CD4-positive, alpha-beta T cell treated with Interleukin-12 subunit alpha and Interleukin-12 subunit beta, for 1 hour (primary cell): ENCODE data around the gene NUP62.
A peak's percentile ranks its signal among the peaks of the same experiment; 100 is the strongest.
"Not testable (repeated sequence)": the region's sequence is repeated elsewhere in the genome, so short reads cannot be mapped to it uniquely, and the experiment has no call there.

Experiments
- DNase-seq: peaks from one replicate; pipeline ENCODE4 v3.0.0-alpha.2; 2020

The NUP62 gene, protein sequence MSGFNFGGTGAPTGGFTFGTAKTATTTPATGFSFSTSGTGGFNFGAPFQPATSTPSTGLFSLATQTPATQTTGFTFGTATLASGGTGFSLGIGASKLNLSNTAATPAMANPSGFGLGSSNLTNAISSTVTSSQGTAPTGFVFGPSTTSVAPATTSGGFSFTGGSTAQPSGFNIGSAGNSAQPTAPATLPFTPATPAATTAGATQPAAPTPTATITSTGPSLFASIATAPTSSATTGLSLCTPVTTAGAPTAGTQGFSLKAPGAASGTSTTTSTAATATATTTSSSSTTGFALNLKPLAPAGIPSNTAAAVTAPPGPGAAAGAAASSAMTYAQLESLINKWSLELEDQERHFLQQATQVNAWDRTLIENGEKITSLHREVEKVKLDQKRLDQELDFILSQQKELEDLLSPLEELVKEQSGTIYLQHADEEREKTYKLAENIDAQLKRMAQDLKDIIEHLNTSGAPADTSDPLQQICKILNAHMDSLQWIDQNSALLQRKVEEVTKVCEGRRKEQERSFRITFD

DNA sequence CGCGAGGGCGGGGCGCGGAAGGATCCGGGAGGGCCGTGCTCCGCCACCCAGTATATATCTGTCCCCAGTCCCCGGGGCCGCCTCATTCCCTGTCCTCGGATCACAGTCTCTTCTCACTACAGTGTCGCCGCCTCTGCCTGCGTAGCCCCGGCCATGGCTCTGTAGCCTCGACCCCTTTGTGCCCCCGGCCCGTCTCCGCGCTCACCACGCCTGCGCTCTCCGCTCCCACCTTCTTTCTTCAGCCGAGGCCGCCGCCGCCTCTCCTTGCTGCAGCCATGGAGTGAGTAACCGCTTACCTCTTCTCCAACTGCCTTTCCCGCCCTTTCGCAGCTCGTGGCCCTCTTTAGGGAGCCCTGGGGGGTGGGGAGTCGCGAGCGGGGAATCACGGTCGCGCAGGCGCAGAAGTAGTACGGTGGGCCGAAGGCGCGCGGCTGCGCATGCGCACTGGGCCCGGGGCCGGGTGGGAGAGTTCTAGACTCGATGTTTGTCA, at the start of gene NUP62, which contains the start of gene ATF5:
Gene NUP62 (minus strand): TSS at position 384 of the 490 bp plus-strand sequence. CDS start 19,697 bp downstream, outside the sequence.
Gene ATF5 (plus strand): TSS at position 85 of the 490 bp plus-strand sequence. CDS start 1,646 bp downstream, outside the sequence.
- peak; percentile 91 for DNase-seq

DNA sequence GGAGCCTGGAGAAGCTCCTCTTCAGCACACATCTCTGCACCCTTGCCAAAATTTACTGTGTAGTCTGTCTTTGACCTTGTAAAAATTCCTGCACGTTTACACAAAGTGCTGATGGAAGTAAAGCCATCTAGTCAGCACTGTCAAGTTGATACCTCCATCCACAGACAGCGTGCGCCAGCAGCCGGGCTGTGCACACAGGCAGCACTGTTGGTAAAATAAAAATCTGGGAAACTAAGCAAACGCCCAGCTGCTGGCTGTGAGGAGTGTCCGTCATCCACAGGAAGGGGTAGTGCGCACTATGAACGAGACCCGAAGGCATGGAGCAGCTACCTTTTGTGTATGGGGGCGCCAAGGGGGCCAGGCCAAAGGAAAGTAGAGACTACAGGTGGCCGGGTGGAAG, 49.0 kb upstream of the NUP62 start:
- no peak for DNase-seq

GRCh38 chr19:49977881-49978280, 48.6 kb upstream of the NUP62 start:
- no peak for DNase-seq

DNA sequence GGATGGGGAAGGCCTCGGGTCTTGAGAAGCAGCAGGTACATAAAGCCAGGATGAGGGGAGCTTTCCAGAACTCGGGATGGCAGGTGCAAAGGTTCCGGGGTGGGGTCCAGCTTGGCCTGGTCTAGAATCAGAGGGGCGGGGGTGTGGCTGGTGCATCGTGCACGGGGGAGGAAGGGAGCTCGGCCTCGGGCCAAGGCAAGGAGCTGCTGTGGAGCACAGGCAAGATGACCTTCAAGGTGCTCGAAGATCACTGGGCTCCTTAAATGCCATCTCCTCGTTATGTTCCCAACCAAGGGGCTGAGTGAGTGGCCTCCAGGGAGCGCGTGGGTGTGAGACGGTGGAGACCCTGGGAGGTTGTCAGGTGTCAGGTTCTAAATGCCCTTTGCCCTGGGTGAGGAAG, 47.8 kb upstream of the NUP62 start:
- no peak for DNase-seq

GRCh38 chr19:49976496-49976895, 47.2 kb upstream of the NUP62 start:
- DNase-seq: no peak

DNA sequence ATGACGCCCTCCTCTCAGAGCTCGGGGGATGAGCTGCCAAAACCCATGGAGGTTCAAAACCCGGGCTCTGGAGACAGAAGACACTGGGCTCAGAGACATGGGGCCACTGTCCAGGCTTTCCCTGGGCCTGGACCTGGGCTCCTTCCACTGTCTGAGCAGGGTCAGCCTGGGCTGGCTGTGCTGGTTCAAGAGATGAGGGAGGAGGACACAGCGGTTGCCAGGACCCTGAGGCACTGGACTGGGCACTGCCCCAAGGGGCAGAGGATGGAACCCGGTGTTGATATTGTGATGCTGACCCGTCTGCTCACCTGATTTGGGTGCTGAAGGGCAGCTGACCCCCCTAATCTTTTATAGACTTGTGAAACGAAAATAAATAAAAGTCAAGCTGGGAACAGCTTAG, 45.7 kb upstream of the NUP62 start:
- no peak for DNase-seq

GRCh38 chr19:49973987-49974386, 44.7 kb upstream of the NUP62 start:
- no peak for DNase-seq

DNA sequence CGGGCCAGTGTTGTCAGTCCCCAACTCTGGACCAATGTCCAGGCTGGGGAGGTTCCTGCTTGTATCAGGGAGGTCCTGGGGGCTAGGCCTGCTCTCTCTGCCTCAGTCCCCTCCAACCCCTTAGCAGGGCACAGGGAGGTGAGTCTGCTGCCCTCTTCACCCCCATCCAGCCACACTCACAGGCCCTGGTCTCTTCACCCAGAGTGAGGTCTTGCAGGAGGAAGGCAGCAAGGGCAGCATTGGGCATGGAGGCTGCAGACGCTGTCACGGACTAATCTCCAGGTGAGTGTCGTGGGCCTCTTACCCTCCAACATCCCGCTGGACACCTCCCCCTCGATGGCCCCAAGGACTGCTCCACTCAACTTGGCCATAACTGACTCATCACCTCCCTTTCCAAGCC, 43.5 kb upstream of the NUP62 start:
- no peak for DNase-seq

DNA sequence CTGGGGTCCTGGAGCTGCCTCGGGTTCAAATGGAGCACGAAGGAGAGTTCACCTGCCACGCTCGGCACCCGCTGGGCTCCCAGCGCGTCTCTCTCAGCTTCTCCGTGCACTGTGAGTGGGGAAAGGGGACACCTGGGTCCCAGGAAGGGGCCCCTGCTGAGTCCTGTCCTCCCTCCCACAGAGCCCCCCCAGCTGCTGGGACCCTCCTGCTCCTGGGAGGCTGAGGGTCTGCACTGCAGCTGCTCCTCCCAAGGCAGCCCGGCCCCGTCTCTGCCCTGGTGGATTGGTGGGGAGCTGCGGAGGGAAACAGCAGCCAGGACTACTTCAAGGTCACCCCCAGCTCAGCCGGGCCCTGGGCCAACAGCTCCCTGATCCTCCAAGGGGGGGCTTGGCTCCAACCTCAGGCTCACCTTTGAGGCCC, 42.7 kb upstream of the NUP62 start:
- no peak for DNase-seq

GRCh38 chr19:49969355-49969754, 40.1 kb upstream of the NUP62 start:
- not testable (repeated sequence) for DNase-seq

DNA sequence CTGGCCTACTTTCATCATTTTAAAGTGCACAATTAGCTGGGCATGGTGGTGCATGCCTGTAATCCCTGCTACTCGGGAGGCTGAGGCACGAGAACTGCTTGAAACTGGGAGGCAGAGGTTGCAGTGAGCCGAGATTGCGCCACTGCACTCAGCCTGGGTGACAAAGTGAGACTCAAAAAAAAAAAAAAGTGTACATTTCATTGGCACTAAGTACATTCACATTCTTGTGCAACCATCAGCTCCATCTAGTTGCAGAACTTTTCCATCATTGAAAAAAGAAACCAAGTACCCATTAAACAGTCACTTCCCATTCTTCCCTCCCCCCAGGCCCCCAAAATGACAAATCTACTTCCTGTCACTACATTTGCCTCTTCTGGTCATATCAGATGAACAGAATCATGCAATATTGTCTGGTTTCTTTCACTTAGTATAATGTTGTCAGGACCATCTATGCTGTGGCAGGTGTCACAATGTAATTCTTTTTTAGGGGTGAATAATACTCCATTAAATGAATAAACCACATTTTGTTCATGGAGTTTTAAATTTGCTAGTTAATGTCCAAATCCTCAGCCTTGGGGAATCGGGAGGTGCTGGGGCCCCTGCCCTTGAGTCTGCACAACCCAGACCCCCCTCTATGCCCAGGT, 39.1 kb upstream of the NUP62 start:
- no peak for DNase-seq

- not testable (repeated sequence) for DNase-seq
These were observed 31.7 kb upstream of the NUP62 start, which contains the start of gene SIGLEC11 for GRCh38 chr19:49960980-49961379. TSS of gene SIGLEC11 (minus strand) at chr19:49961172. CDS start at chr19:49961081, 91 bp downstream.

GRCh38 chr19:49959892-49960291, 30.6 kb upstream of the NUP62 start:
- not testable (repeated sequence) for DNase-seq

GRCh38 chr19:49958596-49958995, 29.3 kb upstream of the NUP62 start:
- DNase-seq: not testable (repeated sequence)

- not testable (repeated sequence) for DNase-seq
These were observed 28.8 kb upstream of the NUP62 start for GRCh38 chr19:49958144-49958543.

DNA sequence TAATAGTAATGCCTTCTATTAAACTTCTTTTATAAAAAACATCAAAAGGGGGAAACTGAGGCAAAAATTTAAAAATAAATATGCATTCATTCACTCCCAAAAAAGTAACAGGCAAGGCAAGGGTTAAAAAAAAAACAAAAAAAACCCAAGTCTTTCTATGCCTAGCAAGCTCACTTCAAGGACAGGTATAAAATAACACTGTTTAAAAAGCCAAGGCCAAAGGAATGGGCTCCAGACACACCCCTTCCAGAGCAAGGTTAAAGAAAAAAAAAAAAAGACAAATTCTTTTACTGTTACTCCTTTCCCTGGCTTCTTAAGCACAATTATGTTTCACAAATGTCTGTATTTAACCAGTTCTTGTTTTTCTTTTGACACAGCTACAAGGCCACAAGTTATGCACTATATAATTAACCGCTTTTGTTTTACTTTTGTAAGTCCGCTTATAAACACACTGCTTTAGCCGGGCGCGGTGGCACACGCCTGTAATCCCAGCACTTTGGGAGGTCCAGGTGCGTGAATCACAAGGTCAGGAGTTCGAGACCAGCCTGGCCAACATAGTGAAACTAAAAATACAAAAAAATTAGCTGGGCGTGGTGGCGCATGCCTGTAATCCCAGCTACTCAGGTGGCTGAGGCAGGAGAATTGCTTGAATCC, 28.1 kb upstream of the NUP62 start:
- DNase-seq: no peak

GRCh38 chr19:49956115-49956495, 26.8 kb upstream of the NUP62 start:
- DNase-seq: no peak

GRCh38 chr19:49954933-49955332, 25.6 kb upstream of the NUP62 start:
- no peak for DNase-seq

- DNase-seq: no peak
These were observed 25.0 kb upstream of the NUP62 start for GRCh38 chr19:49954092-49954829.

GRCh38 chr19:49953416-49953815, 24.1 kb upstream of the NUP62 start:
- DNase-seq: no peak

DNA sequence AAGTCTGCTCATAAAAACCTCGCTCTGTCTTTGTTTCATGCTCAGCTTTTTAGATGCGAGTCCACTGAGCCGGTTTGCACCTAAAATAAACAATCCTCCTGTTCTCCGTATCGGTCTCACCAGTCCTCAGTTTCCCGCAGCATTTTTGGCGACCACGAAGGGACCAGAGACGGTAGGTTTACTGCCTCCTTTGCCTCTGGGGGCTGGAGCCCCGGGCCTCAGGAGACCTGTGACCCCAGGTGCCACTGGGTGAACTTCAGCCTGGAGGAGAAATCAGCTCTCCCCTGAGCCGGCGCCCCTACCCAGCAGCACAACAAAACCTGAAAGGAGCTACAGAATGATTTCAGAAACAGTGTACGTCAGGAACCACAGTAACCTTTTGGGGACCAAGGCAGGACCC, 23.6 kb upstream of the NUP62 start:
- DNase-seq: no peak

DNA sequence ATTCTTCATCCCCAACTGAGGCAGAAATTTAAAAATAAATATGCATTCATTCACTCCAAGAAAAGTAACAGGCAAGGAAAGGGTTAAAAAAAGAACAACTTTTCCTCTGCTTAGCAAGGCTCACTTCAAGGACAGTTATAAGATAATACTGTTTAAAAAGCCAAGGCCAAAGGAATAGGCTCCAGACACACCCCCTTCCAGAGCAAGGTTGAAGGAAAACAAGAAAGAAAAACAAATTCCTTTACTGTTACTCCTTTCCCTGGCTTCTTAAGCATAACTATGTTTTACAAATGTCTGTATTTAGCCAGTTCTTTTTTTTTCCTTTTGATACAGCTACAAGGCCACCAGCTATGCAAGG, 23.2 kb upstream of the NUP62 start:
- DNase-seq: no peak
